Peyer's patch (tissue), 4 donors: Measurements from ENCODE around the gene CEND1. TPM values are rescaled to one million over a fixed set of nuclear protein-coding genes. Genes with fewer than 3 reads are reported as not detected.

Experiments used
- DNase-seq, 3 donors: peaks; one replicate each; pipeline ENCODE4 v3.0.0-alpha.2; 2017 to 2019
- H3K27ac ChIP-seq, 4 donors: fragments of 200-600 bp; sonication (generic); one replicate each; pipeline ENCODE4 v1.5.1; 2016 to 2019
- H3K27me3 ChIP-seq, 2 donors: fragments of 200-600 bp; sonication (generic); one replicate each; pipeline ENCODE4 v1.5.1; 2019
- H3K36me3 ChIP-seq, 3 donors: fragments of 200-600 bp; sonication (generic); one replicate each; pipeline ENCODE4 v1.5.1; 2016 to 2019
- H3K4me1 ChIP-seq, 4 donors: fragments of 200-600 bp; sonication (generic); one replicate each; pipeline ENCODE4 v1.5.1; 2016 to 2019
- H3K4me3 ChIP-seq, 4 donors: fragments of 200-600 bp; sonication (generic); 1 replicate in 3 of 4; 2 replicates in 1 of 4; pipeline ENCODE4 v1.5.1; 2016 to 2019; ENCODE audit warnings: mild to moderate bottlenecking in 1 of 4
- H3K9me3 ChIP-seq, 4 donors: fragments of 200-600 bp; sonication (generic); one replicate each; pipeline ENCODE4 v1.5.1; 2016 to 2019; ENCODE audit warnings: mild to moderate bottlenecking in 1 of 4
- POLR2A ChIP-seq, 2 donors: fragments of 450-650 bp; IDR thresholded peaks; one replicate each; pipeline ENCODE4 v1.5.1; 2017; ENCODE audit warnings: antibody characterized with exemption in 2 of 2, mild to moderate bottlenecking in 2 of 2, moderate library complexity in 2 of 2
- total RNA-seq, 4 donors: library from RNA; depleted of rRNA; stranded (reverse); fragments of >200 nt; gene quantifications; one replicate each; pipeline ENCODE4 v1.1.0, GENCODE V29; 2016
- TF ChIP-seq, protein P1 (sequence below), 6 experiments: fragments of 450-650 bp in 4 of 6; fragments of 200-600 bp in 2 of 6; sonication (generic) in 1 of 6; IDR thresholded peaks; one replicate each; pipeline ENCODE4 v1.5.1; 2017 to 2019; ENCODE audit warnings: antibody characterized with exemption in 6 of 6, mild to moderate bottlenecking in 3 of 6, moderate library complexity in 1 of 6

Gene CEND1
- total RNA-seq, 4 donors from 2014 or later, result not detected

GRCh38 chr11:808427-809286, 18.8 kb upstream of the CEND1 start:
- Histone ChIP-seq H3K27ac (peak overlapping the region; percentile 96 to 99 (median 98)), H3K4me3 (peak overlapping the region; percentile 71 to 97 (median 92)), H3K9me3 (no peaks in the 10 kb centered on the region), H3K36me3 (peaks cover 0 to 25% (median 0%) of the 10 kb centered on the region in 3 donors), H3K27me3 (no peaks in the 10 kb centered on the region), H3K4me1 (peaks cover 19 to 48% (median 25%) of the 10 kb centered on the region in 4 donors)
- TF ChIP-seq POLR2A (IDR thresholded peaks at IDR 0.05), result no peak
- TF ChIP-seq, protein P1, sequence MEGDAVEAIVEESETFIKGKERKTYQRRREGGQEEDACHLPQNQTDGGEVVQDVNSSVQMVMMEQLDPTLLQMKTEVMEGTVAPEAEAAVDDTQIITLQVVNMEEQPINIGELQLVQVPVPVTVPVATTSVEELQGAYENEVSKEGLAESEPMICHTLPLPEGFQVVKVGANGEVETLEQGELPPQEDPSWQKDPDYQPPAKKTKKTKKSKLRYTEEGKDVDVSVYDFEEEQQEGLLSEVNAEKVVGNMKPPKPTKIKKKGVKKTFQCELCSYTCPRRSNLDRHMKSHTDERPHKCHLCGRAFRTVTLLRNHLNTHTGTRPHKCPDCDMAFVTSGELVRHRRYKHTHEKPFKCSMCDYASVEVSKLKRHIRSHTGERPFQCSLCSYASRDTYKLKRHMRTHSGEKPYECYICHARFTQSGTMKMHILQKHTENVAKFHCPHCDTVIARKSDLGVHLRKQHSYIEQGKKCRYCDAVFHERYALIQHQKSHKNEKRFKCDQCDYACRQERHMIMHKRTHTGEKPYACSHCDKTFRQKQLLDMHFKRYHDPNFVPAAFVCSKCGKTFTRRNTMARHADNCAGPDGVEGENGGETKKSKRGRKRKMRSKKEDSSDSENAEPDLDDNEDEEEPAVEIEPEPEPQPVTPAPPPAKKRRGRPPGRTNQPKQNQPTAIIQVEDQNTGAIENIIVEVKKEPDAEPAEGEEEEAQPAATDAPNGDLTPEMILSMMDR (IDR thresholded peaks at IDR 0.05), result peak in 2 of 6 experiments; percentile 12 to 18
- DNase-seq, result no peak

DNA sequence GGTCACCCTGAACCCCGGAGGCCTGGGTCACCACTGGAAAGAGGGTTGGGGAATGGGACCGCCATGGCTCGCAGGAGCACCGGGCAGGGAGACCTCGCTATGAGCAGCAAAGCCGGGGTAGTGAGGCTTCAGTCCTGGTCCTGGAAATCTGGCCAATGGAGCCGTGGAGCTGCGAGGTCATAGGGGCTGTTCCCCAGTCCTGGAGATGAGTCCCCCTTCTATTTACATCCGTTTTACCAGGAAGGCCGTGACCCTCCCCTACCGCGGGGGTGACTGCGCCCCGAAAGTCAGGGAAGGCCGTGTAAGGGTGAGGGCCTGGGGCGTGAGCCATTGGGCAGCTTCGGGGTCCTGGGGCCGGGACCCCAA, 14.7 kb upstream of the CEND1 start:
- H3K27me3 ChIP-seq, result no peaks in the 10 kb centered on the region
- DNase-seq, result no peak

GRCh38 chr11:803770-804598, 14.1 kb upstream of the CEND1 start:
- Histone ChIP-seq H3K36me3 (peaks cover 0 to 42% (median 0%) of the 10 kb centered on the region in 3 donors), H3K27me3 (no peaks in the 10 kb centered on the region), H3K4me3 (peak overlapping the region in 3 of 4 donors; percentile 76 to 87 (median 82)), H3K27ac (peak overlapping the region in 3 of 4 donors; percentile 83 to 93 (median 93)), H3K9me3 (no peaks in the 10 kb centered on the region), H3K4me1 (peaks cover 14 to 43% (median 18%) of the 10 kb centered on the region in 4 donors)
- no peak for TF ChIP-seq POLR2A (IDR thresholded peaks at IDR 0.05)
- TF ChIP-seq, protein P1 (IDR thresholded peaks at IDR 0.05), result no peak
- DNase-seq, result no peak

More for the DNA sequence above, 14.7 kb upstream of the CEND1 start:
- Histone ChIP-seq H3K4me1 (peaks cover 14 to 43% (median 18%) of the 10 kb centered on the region in 4 donors), H3K27ac (peak overlapping the region; percentile 75 to 93 (median 88)), H3K36me3 (peaks cover 0 to 36% (median 0%) of the 10 kb centered on the region in 3 donors), H3K4me3 (peak overlapping the region; percentile 47 to 87 (median 79)), H3K9me3 (no peaks in the 10 kb centered on the region)
- no peak for TF ChIP-seq POLR2A (IDR thresholded peaks at IDR 0.05)
- TF ChIP-seq, protein P1 (IDR thresholded peaks at IDR 0.05), result peak in 1 of 6 experiments; percentile 1

- DNase-seq, result no peak
- peaks cover 0 to 43% (median 0%) of the 10 kb centered on the region in 3 donors for H3K36me3 ChIP-seq
- H3K4me3 ChIP-seq, result no peak overlapping the region
- peaks cover 11 to 41% (median 14%) of the 10 kb centered on the region in 4 donors for H3K4me1 ChIP-seq
- no peaks in the 10 kb centered on the region for H3K27me3 ChIP-seq
- H3K9me3 ChIP-seq, result no peaks in the 10 kb centered on the region
- no peak overlapping the region for H3K27ac ChIP-seq
- no peak for TF ChIP-seq POLR2A (IDR thresholded peaks at IDR 0.05)
- TF ChIP-seq, protein P1 (IDR thresholded peaks at IDR 0.05), result no peak
Observed at GRCh38 chr11:803467-803742, 13.5 kb upstream of the CEND1 start.

- Histone ChIP-seq H3K36me3 (peaks cover 0 to 43% (median 0%) of the 10 kb centered on the region in 3 donors), H3K27me3 (no peaks in the 10 kb centered on the region), H3K4me3 (no peak overlapping the region), H3K27ac (no peak overlapping the region), H3K9me3 (no peaks in the 10 kb centered on the region), H3K4me1 (peaks cover 8 to 38% (median 14%) of the 10 kb centered on the region in 4 donors)
- TF ChIP-seq, protein P1 (IDR thresholded peaks at IDR 0.05), result no peak
- TF ChIP-seq POLR2A (IDR thresholded peaks at IDR 0.05), result no peak
- DNase-seq, result no peak
Observed at GRCh38 chr11:802693-803466, 13.0 kb upstream of the CEND1 start.
